ENCODE measurements around the gene SLX9.
A peak's percentile ranks its signal among the peaks of the same experiment; 100 is the strongest.
"Not testable (repeated sequence)": the region's sequence is repeated elsewhere in the genome, so short reads cannot be mapped to it uniquely, and the experiment has no call there.

The SLX9 gene

GRCh38 chr21:44971672-44971995, 31.8 kb downstream of the SLX9 start:
- in situ Hi-C loops (cut with MboI; ENCODE audit: low pct_unique_long_range_greater_than_20kb, low sequenced_read_pairs, unreplicated experiment), result no loop called here
- TF ChIP-seq CTCF (IDR thresholded peaks at IDR 0.05; ENCODE audit: extremely low read depth, insufficient read depth, missing control alignments), result no peak
- DNase-seq (ENCODE audit: low spot score), result no peak

GRCh38 chr21:44972301-44972814, 32.5 kb downstream of the SLX9 start:
- TF ChIP-seq CTCF (IDR thresholded peaks at IDR 0.05; ENCODE audit: extremely low read depth, insufficient read depth, missing control alignments), result peak; percentile 7
- in situ Hi-C loops (cut with MboI; ENCODE audit: low pct_unique_long_range_greater_than_20kb, low sequenced_read_pairs, unreplicated experiment), result no loop called here
- DNase-seq (ENCODE audit: low spot score), result no peak

GRCh38 chr21:44972821-44973220, 33.0 kb downstream of the SLX9 start:
- DNase-seq (ENCODE audit: low spot score), result no peak
- no peak for TF ChIP-seq CTCF (IDR thresholded peaks at IDR 0.05; ENCODE audit: extremely low read depth, insufficient read depth, missing control alignments)
- in situ Hi-C loops (cut with MboI; ENCODE audit: low pct_unique_long_range_greater_than_20kb, low sequenced_read_pairs, unreplicated experiment), result no loop called here

- TF ChIP-seq CTCF (IDR thresholded peaks at IDR 0.05; ENCODE audit: extremely low read depth, insufficient read depth, missing control alignments), result no peak
- in situ Hi-C loops (cut with MboI; ENCODE audit: low pct_unique_long_range_greater_than_20kb, low sequenced_read_pairs, unreplicated experiment), result no loop called here
- no peak for DNase-seq (ENCODE audit: low spot score)
These were observed 33.8 kb downstream of the SLX9 start for GRCh38 chr21:44973598-44973997.

- in situ Hi-C loops (cut with MboI; ENCODE audit: low pct_unique_long_range_greater_than_20kb, low sequenced_read_pairs, unreplicated experiment), result no loop called here
These were observed 34.8 kb downstream of the SLX9 start for GRCh38 chr21:44974676-44975075.

GRCh38 chr21:44975720-44976555, 36.1 kb downstream of the SLX9 start:
- DNase-seq (ENCODE audit: low spot score), result no peak
- in situ Hi-C loops (cut with MboI; ENCODE audit: low pct_unique_long_range_greater_than_20kb, low sequenced_read_pairs, unreplicated experiment), result no loop called here
- no peak for TF ChIP-seq CTCF (IDR thresholded peaks at IDR 0.05; ENCODE audit: extremely low read depth, insufficient read depth, missing control alignments)

More at GRCh38 chr21:44974676-44975075, 34.8 kb downstream of the SLX9 start:
- TF ChIP-seq CTCF (IDR thresholded peaks at IDR 0.05; ENCODE audit: extremely low read depth, insufficient read depth, missing control alignments), result no peak
- no peak for DNase-seq (ENCODE audit: low spot score)

- DNase-seq (ENCODE audit: low spot score); in situ Hi-C loops (cut with MboI; ENCODE audit: low pct_unique_long_range_greater_than_20kb, low sequenced_read_pairs, unreplicated experiment): not testable (repeated sequence)
These were observed 36.9 kb downstream of the SLX9 start for GRCh38 chr21:44976556-44977393.
